ENCODE results near the gene AP3S2. TPM values are rescaled to one million over a fixed set of nuclear protein-coding genes. Genes with fewer than 3 reads are reported as not detected.

Gene AP3S2
- total and polyA plus RNA-seq, 2 of the 4 experiments (the other 2 are of a cell fraction) = 12.6 to 34.1 TPM

GRCh38 chr15:89874926-89875564, 18.7 kb downstream of the AP3S2 start:
- ATAC-seq (ENCODE audit: low read depth) (peak; percentile 99), DNase-seq (peak; percentile 66)
- Histone ChIP-seq H3K14ac (replicated peaks; ENCODE audit: low read depth, low read length) (no peak overlapping the region), H2BK20ac (ENCODE audit: low read depth, low read length) (no peak overlapping the region), H4K91ac (ENCODE audit: insufficient read depth, low read depth, low read length) (no peak overlapping the region), H3K79me1 (ENCODE audit: low read depth in 1 of 2, low read length in 2 of 2) (peaks cover 0 to 11% of the 10 kb centered on the region in 2 experiments; a peak in 1 of 4 replicates), H2AK9ac (replicated peaks; ENCODE audit: low read depth, low read length, poor library complexity) (no peak overlapping the region), H2BK5ac (ENCODE audit: low read depth, low read length, poor library complexity, severe bottlenecking) (no peak overlapping the region), H3K27ac (ENCODE audit: insufficient read depth, low read length) (no peak overlapping the region), H3K4me2 (ENCODE audit: low read depth, low read length) (no peak overlapping the region), H2BK15ac (ENCODE audit: low read depth, low read length) (no peak overlapping the region), H2AK5ac (ENCODE audit: low read depth, low read length) (no peak overlapping the region), H3K18ac (ENCODE audit: low read depth, low read length) (no peak overlapping the region), H3K9me1 (ENCODE audit: insufficient read depth, low read length) (0 out of 2 replicates have a peak, but pooled peaks cover 3% of the 10 kb centered on the region), H3K36me3 (ENCODE audit: control insufficient read depth, insufficient read depth, low read length) (peaks cover 14% of the 10 kb centered on the region), H2AFZ (replicated peaks; ENCODE audit: low read length, poor library complexity) (peak overlapping the region; percentile 46), H3K9ac (ENCODE audit: low read depth, low read length) (no peak overlapping the region), H3K56ac (ENCODE audit: extremely low read depth, insufficient read depth, low read length) (no peak overlapping the region), H4K20me1 (ENCODE audit: insufficient read depth, low read length) (no peaks in the 10 kb centered on the region), H3K4me3 (ENCODE audit: insufficient read depth, low read depth, low read length) (no peak overlapping the region), H4K8ac (ENCODE audit: low read depth in 2 of 2, low read length in 2 of 2) (no peak overlapping the region), H2BK120ac (ENCODE audit: low read depth, low read length) (no peak overlapping the region), H3K4ac (ENCODE audit: low read depth, low read length) (no peak overlapping the region), H3K23ac (ENCODE audit: low read depth, low read length) (no peak overlapping the region), H3K9me3 (ENCODE audit: control insufficient read depth, insufficient read depth, low read length) (no peaks in the 10 kb centered on the region), H3K27me3 (ENCODE audit: control insufficient read depth, insufficient read depth, low read length) (no peaks in the 10 kb centered on the region), H4K5ac (ENCODE audit: low read depth, low read length) (no peak overlapping the region), H3K4me1 (ENCODE audit: control insufficient read depth, insufficient read depth, low read length) (no peaks in the 10 kb centered on the region)
- intact Hi-C loops (cut with micrococcal nuclease) (loop anchor here (1.0 to 2.0 kb wide), 3 partner anchors 60 to 135 kb away; partner anchors contain the start of gene ANPEP), in situ Hi-C loops (cut with MboI; ENCODE audit: low sequenced_read_pairs) (loop anchor here (5.0 kb wide), 1 partner anchor 118 kb away; no protein-coding TSS in a partner anchor), dilution Hi-C loops (cut with HindIII; ENCODE audit: low sequenced_read_pairs, unreplicated experiment) (loop anchor here (25.0 kb wide), 1 partner anchor 113 kb away; the partner anchor contains the start of gene MESP1)
- POLR2A ChIA-PET (ENCODE audit: unreplicated experiment) = no interaction called here
- CTCF ChIA-PET = interaction anchor here (0.6 to 4.3 kb wide), 24 partner anchors 10 to 159 kb away, joined by 3 to 59 read pairs (median 4); partner anchors contain the start of gene MESP1
- BruUV-seq (replicated peaks) = no TSS peak
- 0% methylated on average over 6 of the region's 10 CpGs; no CpG with 5 or more reads in 1 of the 2 experiments for WGBS, 2 experiments (ENCODE audit: extremely low coverage in 2 of 2, insufficient read length in 1 of 2)
- no peak for TF ChIP-seq NFE2L2 (IDR thresholded peaks at IDR 0.05; ENCODE audit: low read depth, low read length)
- TF ChIP-seq, protein P1, sequence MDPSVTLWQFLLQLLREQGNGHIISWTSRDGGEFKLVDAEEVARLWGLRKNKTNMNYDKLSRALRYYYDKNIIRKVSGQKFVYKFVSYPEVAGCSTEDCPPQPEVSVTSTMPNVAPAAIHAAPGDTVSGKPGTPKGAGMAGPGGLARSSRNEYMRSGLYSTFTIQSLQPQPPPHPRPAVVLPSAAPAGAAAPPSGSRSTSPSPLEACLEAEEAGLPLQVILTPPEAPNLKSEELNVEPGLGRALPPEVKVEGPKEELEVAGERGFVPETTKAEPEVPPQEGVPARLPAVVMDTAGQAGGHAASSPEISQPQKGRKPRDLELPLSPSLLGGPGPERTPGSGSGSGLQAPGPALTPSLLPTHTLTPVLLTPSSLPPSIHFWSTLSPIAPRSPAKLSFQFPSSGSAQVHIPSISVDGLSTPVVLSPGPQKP (IDR thresholded peaks at IDR 0.05; ENCODE audit: borderline replicate concordance, low read depth, low read length) = no peak
- peak; percentile 91 for TF ChIP-seq RAD21 (IDR thresholded peaks at IDR 0.05; ENCODE audit: low read length)
- TF ChIP-seq MAFK (IDR thresholded peaks at IDR 0.05; ENCODE audit: low read depth, low read length) = no peak
- TF ChIP-seq CEBPB (IDR thresholded peaks at IDR 0.05; ENCODE audit: low read depth, low read length) = no peak
- TF ChIP-seq BHLHE40 (IDR thresholded peaks at IDR 0.05; ENCODE audit: low read depth, low read length) = peak; percentile 67; the same call in 1 of the 2 replicates
- TF ChIP-seq RCOR1 (IDR thresholded peaks at IDR 0.05; ENCODE audit: insufficient replicate concordance, low read length) = no peak
- TF ChIP-seq, protein P2, sequence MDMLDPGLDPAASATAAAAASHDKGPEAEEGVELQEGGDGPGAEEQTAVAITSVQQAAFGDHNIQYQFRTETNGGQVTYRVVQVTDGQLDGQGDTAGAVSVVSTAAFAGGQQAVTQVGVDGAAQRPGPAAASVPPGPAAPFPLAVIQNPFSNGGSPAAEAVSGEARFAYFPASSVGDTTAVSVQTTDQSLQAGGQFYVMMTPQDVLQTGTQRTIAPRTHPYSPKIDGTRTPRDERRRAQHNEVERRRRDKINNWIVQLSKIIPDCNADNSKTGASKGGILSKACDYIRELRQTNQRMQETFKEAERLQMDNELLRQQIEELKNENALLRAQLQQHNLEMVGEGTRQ (IDR thresholded peaks at IDR 0.05; ENCODE audit: low read depth, low read length) = peak; percentile 38; the same call in 1 of the 2 replicates
- TF ChIP-seq CHD1 (IDR thresholded peaks at IDR 0.05; ENCODE audit: low read depth, low read length) = no peak
- TF ChIP-seq MAZ (IDR thresholded peaks at IDR 0.05; ENCODE audit: borderline replicate concordance, low read depth, low read length) = no peak; the same call in 1 of the 2 replicates
- peak; percentile 43; the same call in 1 of the 2 replicates for TF ChIP-seq MXI1 (IDR thresholded peaks at IDR 0.05; ENCODE audit: borderline replicate concordance, low read depth, low read length)
- peak; percentile 90 for TF ChIP-seq CTCF (conservative IDR thresholded peaks at IDR 0.05; ENCODE audit: low read depth, low read length)
- TF ChIP-seq RFX5 (IDR thresholded peaks at IDR 0.05; ENCODE audit: low read depth, low read length) = no peak
- 0 out of 2 replicates have a peak, but pooled peaks have one; percentile 24 for TF ChIP-seq POLR2A (IDR thresholded peaks at IDR 0.05; ENCODE audit: low read depth, low read length)
